Gastrocnemius medialis (tissue), 4 donors: ENCODE results near the gene ASB6. TPM values are rescaled to one million over a fixed set of nuclear protein-coding genes. Genes with fewer than 3 reads are reported as not detected.

Experiments used
- ATAC-seq, 2 donors: fragments of 150-250 bp; one replicate each; pipeline ENCODE4 v1.9.1; 2016
- DNase-seq, 2 donors: peaks; one replicate each; pipeline ENCODE4 v3.0.0-alpha.2; 2019
- H3K27ac ChIP-seq, 4 donors: fragments of 200-600 bp; sonication (generic); 1 replicate in 1 of 4; 2 replicates in 3 of 4; pipeline ENCODE4 v1.5.1; 2016 to 2018; ENCODE audit warnings: mild to moderate bottlenecking in 2 of 4, moderate library complexity in 1 of 4
- H3K27me3 ChIP-seq, 3 donors: fragments of 200-600 bp; sonication (generic) in 2 of 3; 1 replicate in 1 of 3; 2 replicates in 2 of 3; pipeline versions ENCODE4 v1.5.1 to v1.6.0; 2016 to 2019; ENCODE audit warnings: mild to moderate bottlenecking in 1 of 3, moderate library complexity in 1 of 3
- H3K36me3 ChIP-seq, 2 donors: fragments of 200-600 bp; sonication (generic) in 1 of 2; one replicate each; pipeline ENCODE4 v1.5.1; 2017 to 2018
- H3K4me1 ChIP-seq, 2 donors: fragments of 200-600 bp; sonication (generic) in 1 of 2; one replicate each; pipeline ENCODE4 v1.5.1; 2016 to 2017; ENCODE audit warnings: mild to moderate bottlenecking in 2 of 2
- H3K4me3 ChIP-seq, 4 donors: fragments of 200-600 bp; sonication (generic) in 3 of 4; 1 replicate in 1 of 4; 2 replicates in 3 of 4; pipeline ENCODE4 v1.5.1; 2016 to 2019; ENCODE audit warnings: mild to moderate bottlenecking in 2 of 4
- H3K9me3 ChIP-seq, 3 donors: fragments of 200-600 bp; sonication (generic) in 2 of 3; 1 replicate in 1 of 3; 2 replicates in 2 of 3; pipeline ENCODE4 v1.5.1; 2016 to 2019
- POLR2A ChIP-seq, 2 donors: fragments of 450-650 bp; IDR thresholded peaks; one replicate each; pipeline ENCODE4 v1.6.1; 2017; ENCODE audit warnings: antibody characterized with exemption in 2 of 2, mild to moderate bottlenecking in 2 of 2, moderate library complexity in 2 of 2
- in situ Hi-C, 4 donors: fragments of 200-750 bp; cut with MboI; loops; one replicate each; pipeline versions ENCODE4 v1.15.0 to v1.8.0; 2017; ENCODE audit warnings: low sequenced_read_pairs in 4 of 4
- intact Hi-C: fragments of 100-400 bp; cut with DNase I; formaldehyde crosslinking; loops from one replicate; pipeline ENCODE4 v1.15.1; 2023; ENCODE audit warnings: low total_unique reads
- total RNA-seq, 4 donors: library from RNA; depleted of rRNA; stranded (reverse); fragments of >200 nt; gene quantifications; one replicate each; pipeline versions ENCODE4 v1.1.0 to v1.2.3, GENCODE V29; 2016
- TF ChIP-seq, protein P1 (sequence below), 5 experiments: fragments of 450-650 bp in 3 of 5; fragments of 200-600 bp in 2 of 5; sonication (generic) in 2 of 5; IDR thresholded peaks in 4 of 5; conservative IDR thresholded peaks in 1 of 5; 1 replicate in 4 of 5; 2 replicates in 1 of 5; pipeline ENCODE4 v1.5.1; 2016 to 2019; ENCODE audit warnings: antibody characterized with exemption in 5 of 5, mild to moderate bottlenecking in 3 of 5, moderate library complexity in 3 of 5

ASB6 gene
- total RNA-seq, 4 donors from 2014 or later, result 14.4 to 24.0 (median 19.4) TPM

GRCh38 chr9:129646252-129646651 is 4.3 kb upstream of the ASB6 start:
- ATAC-seq (no peak), DNase-seq (no peak)
- in situ Hi-C loops, result loop anchor here in 2 of 4 donors (10.0 to 25.0 kb wide), 2 partner anchors 139 to 141 kb away; no protein-coding TSS in a partner anchor
- Histone ChIP-seq H3K4me3 (no peak overlapping the region), H3K27ac (no peak overlapping the region), H3K9me3 (no peaks in the 10 kb centered on the region), H3K36me3 (no peaks in the 10 kb centered on the region), H3K4me1 (peaks cover 0 to 3% of the 10 kb centered on the region in 2 donors), H3K27me3 (no peaks in the 10 kb centered on the region)
- TF ChIP-seq POLR2A (IDR thresholded peaks at IDR 0.05), result no peak
- TF ChIP-seq, protein P1, sequence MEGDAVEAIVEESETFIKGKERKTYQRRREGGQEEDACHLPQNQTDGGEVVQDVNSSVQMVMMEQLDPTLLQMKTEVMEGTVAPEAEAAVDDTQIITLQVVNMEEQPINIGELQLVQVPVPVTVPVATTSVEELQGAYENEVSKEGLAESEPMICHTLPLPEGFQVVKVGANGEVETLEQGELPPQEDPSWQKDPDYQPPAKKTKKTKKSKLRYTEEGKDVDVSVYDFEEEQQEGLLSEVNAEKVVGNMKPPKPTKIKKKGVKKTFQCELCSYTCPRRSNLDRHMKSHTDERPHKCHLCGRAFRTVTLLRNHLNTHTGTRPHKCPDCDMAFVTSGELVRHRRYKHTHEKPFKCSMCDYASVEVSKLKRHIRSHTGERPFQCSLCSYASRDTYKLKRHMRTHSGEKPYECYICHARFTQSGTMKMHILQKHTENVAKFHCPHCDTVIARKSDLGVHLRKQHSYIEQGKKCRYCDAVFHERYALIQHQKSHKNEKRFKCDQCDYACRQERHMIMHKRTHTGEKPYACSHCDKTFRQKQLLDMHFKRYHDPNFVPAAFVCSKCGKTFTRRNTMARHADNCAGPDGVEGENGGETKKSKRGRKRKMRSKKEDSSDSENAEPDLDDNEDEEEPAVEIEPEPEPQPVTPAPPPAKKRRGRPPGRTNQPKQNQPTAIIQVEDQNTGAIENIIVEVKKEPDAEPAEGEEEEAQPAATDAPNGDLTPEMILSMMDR (IDR thresholded peaks at IDR 0.05 in 4 of 5, conservative IDR thresholded peaks at IDR 0.05 in 1 of 5), result no peak
- intact Hi-C loops, result no loop called here

DNA sequence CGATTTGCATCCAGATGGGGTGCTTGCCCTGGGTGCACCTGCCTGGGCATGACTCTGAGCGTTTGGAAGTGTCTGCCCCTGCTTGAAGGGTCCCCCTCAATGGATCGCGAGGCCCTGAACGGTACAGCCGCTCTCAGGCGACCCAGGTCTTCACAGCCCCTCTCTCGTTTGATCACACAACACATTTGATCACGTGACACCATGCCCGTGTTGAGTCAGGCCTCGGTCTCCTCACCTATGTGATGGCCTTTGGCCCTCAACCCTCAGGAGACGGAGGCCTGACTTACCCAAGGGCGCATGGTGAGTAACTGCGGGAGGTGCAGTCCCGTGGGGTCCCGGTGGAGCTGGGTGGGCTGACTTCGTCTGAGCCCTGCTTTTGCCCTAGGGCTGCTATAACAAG is 3.0 kb upstream of the ASB6 start:
- Histone ChIP-seq H3K9me3 (no peaks in the 10 kb centered on the region), H3K27ac (no peak overlapping the region), H3K36me3 (no peaks in the 10 kb centered on the region), H3K4me3 (no peak overlapping the region), H3K27me3 (no peaks in the 10 kb centered on the region), H3K4me1 (peaks cover 13 to 16% of the 10 kb centered on the region in 2 donors)
- intact Hi-C loops (no loop called here), in situ Hi-C loops (loop anchor here in 2 of 4 donors (10.0 to 25.0 kb wide), 2 partner anchors 140 to 142 kb away; no protein-coding TSS in a partner anchor)
- DNase-seq (no peak), ATAC-seq (no peak)
- no peak for TF ChIP-seq POLR2A (IDR thresholded peaks at IDR 0.05)
- TF ChIP-seq, protein P1 (IDR thresholded peaks at IDR 0.05 in 4 of 5, conservative IDR thresholded peaks at IDR 0.05 in 1 of 5), result no peak

DNA sequence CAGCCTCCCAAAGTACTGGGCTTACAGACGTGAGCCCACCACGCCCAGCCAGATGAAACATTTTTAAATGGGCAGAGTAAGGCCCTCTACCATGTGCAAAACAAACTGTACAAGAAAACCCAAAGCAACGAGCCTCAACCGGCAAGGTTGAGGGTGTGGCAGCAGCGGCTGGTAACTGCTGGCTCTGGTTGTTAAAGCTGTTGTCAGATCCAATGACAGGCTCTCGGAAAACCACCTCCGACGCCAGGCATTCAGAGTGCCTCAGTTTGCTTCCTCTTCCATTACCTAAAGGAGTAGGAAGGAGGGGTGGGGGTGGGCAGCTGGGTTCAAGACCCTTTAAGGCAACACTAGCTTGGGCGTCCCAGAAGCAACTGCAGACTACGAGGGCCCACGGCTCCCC is 2.4 kb upstream of the ASB6 start:
- no peaks in the 10 kb centered on the region for H3K9me3 ChIP-seq
- H3K4me1 ChIP-seq, result peaks cover 15 to 21% of the 10 kb centered on the region in 2 donors
- TF ChIP-seq, protein P1 (IDR thresholded peaks at IDR 0.05 in 4 of 5, conservative IDR thresholded peaks at IDR 0.05 in 1 of 5), result no peak
- no peak for TF ChIP-seq POLR2A (IDR thresholded peaks at IDR 0.05)
- no peak overlapping the region for H3K4me3 ChIP-seq
- in situ Hi-C loops, result loop anchor here in 2 of 4 donors (10.0 to 25.0 kb wide), 2 partner anchors 140 to 143 kb away; no protein-coding TSS in a partner anchor
- H3K27me3 ChIP-seq, result no peaks in the 10 kb centered on the region
- no peaks in the 10 kb centered on the region for H3K36me3 ChIP-seq
- H3K27ac ChIP-seq, result no peak overlapping the region
- no peak for ATAC-seq
- intact Hi-C loops, result no loop called here
- no peak for DNase-seq

DNA sequence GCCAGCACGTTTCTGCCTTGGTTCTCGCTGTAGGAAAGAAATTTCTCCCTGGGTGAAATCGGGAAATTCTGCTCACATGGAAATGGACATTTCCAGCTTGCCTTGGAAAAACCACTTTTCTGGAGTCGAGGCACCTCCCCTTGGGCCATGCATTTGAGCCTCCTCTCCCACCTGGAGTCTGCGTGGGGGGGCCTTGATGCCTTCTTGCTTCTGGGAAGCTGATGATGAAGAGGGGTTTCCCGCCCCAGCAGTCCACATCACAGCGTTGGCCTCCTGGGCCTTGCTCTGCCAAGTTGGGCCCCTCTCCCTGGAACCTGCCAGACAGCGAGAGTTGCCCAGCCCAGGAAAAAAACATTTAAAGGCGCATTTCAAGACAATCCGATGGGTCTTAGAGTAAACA is 1.8 kb upstream of the ASB6 start:
- intact Hi-C loops (no loop called here), in situ Hi-C loops (loop anchor here in 2 of 4 donors (10.0 to 25.0 kb wide), 2 partner anchors 141 to 144 kb away; no protein-coding TSS in a partner anchor)
- no peaks in the 10 kb centered on the region for H3K27me3 ChIP-seq
- DNase-seq, result no peak
- no peak overlapping the region for H3K27ac ChIP-seq
- no peak overlapping the region for H3K4me3 ChIP-seq
- no peaks in the 10 kb centered on the region for H3K9me3 ChIP-seq
- peaks cover 15 to 21% of the 10 kb centered on the region in 2 donors for H3K4me1 ChIP-seq
- H3K36me3 ChIP-seq, result peaks cover 0 to 6% of the 10 kb centered on the region in 2 donors
- TF ChIP-seq POLR2A (IDR thresholded peaks at IDR 0.05), result no peak
- TF ChIP-seq, protein P1 (IDR thresholded peaks at IDR 0.05 in 4 of 5, conservative IDR thresholded peaks at IDR 0.05 in 1 of 5), result no peak
- ATAC-seq, result no peak
